GM12801 (cell line): ENCODE measurements around the gene TCERG1L.

ENCODE experiments used
- TF ChIP-seq, protein P1 (sequence below): IDR thresholded peaks from one replicate; pipeline ENCODE4 v1.5.1; 2011; ENCODE audit warnings: control low read depth; ENCODE audit not compliant: insufficient read length; ENCODE audit errors: extremely low read depth

TCERG1L gene

DNA sequence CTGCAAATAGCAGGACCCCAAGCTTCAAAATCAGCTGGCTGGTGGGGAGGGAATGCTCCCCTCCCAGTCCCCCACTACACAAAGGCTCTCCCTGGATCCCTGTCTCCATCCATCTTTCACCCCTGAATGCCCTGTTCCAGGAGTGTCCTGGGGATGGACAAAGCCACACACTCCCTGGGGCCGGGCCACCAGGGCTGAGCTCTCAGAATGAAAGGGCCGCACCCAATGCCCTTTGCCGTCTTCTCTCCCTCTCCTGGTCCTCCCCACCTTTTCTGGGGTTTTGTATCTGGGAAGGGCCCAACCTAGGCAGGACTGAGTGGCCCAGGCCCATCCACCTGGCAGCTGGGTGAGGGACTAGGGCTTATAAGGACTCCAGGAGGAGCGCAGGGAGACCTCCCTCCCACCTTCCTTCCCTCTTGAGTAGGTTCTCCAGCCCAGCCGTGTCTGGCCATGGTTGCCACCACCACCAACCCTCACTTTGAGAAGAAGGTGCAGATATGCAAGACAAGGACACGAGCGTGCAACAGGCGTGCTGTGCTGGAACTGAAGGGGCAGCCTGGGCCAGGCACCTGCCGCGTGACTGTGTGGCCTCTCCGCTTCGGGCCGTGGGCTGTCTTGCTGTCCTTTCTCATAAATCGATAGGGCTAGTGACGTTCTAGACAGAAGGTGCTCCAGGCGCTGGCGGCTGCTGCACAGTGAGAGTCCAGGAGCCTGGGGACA, 157.1 kb downstream of the TCERG1L start:
- TF ChIP-seq, protein P1, sequence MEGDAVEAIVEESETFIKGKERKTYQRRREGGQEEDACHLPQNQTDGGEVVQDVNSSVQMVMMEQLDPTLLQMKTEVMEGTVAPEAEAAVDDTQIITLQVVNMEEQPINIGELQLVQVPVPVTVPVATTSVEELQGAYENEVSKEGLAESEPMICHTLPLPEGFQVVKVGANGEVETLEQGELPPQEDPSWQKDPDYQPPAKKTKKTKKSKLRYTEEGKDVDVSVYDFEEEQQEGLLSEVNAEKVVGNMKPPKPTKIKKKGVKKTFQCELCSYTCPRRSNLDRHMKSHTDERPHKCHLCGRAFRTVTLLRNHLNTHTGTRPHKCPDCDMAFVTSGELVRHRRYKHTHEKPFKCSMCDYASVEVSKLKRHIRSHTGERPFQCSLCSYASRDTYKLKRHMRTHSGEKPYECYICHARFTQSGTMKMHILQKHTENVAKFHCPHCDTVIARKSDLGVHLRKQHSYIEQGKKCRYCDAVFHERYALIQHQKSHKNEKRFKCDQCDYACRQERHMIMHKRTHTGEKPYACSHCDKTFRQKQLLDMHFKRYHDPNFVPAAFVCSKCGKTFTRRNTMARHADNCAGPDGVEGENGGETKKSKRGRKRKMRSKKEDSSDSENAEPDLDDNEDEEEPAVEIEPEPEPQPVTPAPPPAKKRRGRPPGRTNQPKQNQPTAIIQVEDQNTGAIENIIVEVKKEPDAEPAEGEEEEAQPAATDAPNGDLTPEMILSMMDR: no peak

DNA sequence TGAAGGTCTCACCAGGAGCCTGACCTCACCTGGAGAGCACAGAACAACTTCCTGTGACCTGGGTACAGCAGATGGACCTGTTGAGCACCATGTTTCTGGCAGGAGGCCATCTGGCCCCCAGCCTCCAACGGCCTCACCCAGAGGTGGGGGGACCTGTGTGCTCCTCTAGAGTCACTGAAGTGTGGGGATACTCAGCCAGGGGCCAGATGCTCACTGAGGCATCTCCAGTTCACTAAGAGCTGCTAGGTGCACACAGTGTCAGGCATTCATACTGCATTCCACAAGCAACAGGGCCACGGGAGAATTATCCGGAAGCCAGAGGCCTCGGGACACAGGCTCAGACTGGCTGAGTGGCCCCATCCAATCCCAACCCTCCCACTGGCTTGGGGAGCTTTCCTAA, 161.4 kb downstream of the TCERG1L start:
- TF ChIP-seq, protein P1: no peak

DNA sequence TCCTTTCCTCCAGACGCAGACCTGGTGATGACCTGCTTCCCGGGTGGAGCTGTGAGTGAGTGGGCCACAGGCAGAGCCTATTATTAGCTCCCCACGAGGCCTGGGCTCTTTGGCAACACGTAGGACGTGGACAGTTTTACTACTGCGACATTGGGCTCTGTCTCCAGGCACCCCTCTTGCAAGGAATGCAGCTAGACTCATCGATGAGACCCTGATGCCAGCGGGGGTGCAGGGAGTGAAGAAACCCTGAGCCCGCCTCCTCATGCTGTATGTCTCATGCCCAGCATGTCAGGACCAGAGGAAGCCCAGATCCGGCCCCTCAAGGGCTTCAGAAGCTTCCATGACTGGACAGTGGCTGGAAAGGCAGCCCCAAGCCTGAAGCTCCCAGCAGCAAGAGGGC, 161.9 kb downstream of the TCERG1L start:
- TF ChIP-seq, protein P1: no peak

DNA sequence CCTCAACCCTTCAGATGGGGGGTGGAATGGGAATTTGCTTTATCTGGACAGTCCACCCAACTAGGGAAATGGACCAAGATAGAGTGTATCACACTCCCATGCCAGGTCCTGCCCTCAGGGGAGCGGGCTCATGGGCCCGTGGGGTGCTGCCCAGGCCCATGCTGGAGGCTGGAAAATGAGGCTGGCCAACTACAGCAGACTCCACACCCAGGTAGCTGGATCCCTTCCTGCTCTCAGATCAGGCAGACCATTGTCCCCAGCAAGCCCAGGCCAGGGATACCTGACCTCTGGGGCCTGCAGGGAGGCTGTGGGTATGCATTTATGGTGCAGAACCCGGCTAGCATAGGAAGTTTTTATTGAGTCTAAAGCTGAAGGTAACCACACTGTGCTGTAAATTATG, 162.4 kb downstream of the TCERG1L start:
- TF ChIP-seq, protein P1: no peak

DNA sequence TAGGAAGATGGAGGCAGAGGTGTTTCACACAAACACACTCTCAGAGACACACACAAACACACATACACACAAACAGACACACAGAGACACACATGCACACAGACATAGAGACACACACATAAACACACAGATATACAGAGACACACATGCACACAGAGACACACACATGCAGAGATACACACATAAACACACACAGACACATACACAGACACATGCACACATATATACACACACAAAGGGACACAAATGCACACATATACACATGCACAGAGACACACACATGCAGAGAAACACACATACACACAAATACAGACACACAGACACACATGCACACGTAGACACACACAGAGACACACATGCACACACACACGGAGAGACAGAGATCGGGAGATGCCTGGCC, 163.3 kb downstream of the TCERG1L start:
- TF ChIP-seq, protein P1: no peak

DNA sequence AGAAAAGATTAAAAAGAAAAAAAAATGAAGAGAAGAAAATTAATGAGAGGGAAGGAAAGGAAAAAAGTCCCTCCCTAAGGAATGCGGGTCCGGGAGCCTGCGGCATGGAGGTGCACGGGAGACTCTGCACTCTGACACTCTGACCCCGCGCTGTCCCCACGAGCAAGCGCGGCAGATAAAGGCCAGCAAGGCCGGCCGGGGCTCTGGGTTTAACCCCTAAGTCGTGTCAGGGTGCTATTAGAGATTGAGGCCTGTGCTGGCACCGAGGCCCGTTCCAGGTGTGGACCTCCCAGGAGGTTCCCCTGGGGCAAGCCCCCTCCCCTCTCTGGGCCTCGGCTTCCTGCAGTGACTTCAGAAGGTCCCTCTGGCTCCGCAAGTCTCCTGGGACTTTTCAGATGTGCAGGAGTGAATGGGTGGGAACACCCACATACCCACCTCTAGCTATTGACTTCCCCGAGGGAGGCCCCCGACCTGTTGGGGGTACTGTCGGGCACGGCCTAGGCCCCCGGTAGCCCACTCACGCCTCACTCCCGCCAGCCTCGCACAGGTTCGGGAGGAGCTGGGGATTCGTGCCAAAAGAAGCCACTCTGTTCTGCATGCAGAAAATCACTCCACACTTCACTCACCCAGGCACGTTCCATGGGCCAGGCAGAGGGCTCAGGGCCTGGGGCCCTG, 164.1 kb downstream of the TCERG1L start:
- TF ChIP-seq, protein P1: no peak

DNA sequence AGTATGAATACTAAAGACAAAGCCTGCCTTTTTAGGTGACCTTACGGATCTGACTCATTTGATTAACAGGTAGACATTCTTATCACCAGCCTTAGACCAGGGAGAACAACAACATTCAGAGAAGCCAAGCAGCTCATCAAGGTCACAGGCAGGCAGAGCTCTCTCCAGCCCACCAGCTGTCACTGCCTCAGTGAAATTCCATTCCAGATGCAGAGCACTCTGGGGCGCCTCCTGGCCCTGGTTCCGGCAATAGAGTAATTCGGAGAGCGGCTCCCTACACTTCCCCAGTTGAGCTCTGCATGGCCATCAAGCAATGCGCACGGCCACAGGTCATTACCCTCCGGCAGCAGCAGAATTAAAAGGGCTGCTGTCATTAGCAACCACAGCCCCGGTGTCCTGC, 164.7 kb downstream of the TCERG1L start:
- TF ChIP-seq, protein P1: no peak
